GM18526 (cell line): ENCODE data around the gene SLC24A4.

Source experiments
- POLR2A ChIP-seq: IDR thresholded peaks from 3 replicates; pipeline ENCODE4 v1.6.1; 2011; ENCODE audit not compliant: insufficient read length; ENCODE audit errors: extremely low read depth

Gene SLC24A4

GRCh38 chr14:92341791-92342190 is 18.8 kb downstream of the SLC24A4 start:
- TF ChIP-seq POLR2A: no peak

GRCh38 chr14:92348154-92348553 is 25.2 kb downstream of the SLC24A4 start:
- TF ChIP-seq POLR2A: no peak

DNA sequence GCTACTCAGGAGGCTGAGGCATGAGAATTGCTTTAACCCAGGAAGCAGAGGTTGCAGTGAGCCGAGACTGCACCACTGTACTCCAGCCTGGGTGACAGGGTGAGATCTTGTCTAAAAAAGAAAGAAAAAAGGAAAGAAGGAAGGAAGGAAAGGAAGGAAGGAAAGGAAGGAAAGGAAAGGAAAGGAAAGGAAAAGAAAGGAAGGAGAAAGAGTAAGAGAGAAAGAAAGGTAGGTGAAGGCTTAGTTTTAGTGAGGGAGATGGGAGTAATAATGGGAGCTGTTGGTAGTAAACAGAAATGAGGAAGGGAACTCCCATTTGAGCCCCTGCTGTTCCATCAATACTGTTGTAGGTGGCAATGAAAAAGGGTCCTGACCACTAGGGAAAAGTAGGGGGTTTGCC is 28.8 kb downstream of the SLC24A4 start:
- TF ChIP-seq POLR2A: no peak

DNA sequence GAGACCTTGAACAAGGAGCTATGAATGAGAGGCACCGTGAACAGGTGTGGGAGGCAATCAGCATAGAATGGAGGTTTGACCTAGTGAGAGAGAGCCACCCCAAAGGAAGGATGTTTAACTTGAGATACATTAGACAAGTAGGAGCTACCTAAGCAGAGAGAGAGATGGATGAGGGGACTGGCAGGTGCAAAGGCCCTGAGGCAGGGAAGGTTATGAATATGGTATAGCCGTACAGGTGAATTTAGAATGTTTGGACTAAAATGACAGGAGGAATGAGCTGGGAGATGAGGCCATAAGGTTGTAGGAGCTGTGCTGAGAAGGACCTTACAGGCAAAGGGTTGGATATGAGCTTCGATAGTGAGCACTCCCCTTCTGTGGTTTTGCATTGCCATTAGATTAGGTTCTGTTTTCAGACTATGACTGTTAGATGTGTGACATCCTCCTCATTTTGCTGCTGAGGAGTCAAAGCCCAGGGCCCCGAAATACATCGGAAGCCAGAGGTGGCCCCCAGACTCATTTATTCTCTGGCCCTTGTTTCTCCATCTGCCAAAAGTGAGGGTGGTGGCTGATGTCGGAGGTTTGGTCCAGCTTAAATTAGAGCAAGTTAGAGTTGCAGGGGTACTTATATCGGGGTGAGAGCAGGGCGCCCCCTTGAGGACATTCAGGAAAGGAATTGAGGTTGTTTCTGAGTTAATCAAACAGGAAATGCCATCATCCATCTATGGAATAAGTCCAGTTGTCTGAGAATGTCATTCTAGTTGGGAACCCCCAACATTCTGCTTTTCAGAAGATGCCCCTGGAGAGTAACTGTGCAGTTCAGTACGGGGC is 29.4 kb downstream of the SLC24A4 start:
- TF ChIP-seq POLR2A: no peak

- no peak for TF ChIP-seq POLR2A
These were observed 30.5 kb downstream of the SLC24A4 start for GRCh38 chr14:92353447-92353846.

- no peak for TF ChIP-seq POLR2A
These were observed 33.7 kb downstream of the SLC24A4 start for GRCh38 chr14:92356677-92357076.

GRCh38 chr14:92360651-92361370 is 37.8 kb downstream of the SLC24A4 start:
- TF ChIP-seq POLR2A: no peak

DNA sequence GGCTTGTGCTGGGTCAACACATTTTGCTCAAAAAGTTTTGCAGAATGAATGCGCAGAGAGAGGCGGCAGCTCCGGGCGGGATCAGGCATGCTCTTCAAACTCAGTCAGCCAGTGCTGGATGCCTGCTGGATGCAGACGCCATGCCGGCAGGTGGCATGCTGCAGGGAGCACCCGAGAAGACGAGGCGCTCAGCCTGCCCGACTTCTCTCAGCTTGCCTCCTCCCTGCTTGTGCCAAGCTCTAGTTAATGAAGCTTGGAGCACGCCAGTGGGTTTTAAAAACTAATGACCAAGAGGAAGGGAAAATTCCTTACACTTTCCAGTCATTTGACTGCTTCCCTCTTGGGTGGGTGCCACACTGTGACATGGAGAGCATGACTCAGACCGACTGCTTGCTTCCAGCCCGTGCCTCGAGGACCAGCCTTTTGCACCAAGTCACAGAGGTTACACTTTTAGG is 39.8 kb downstream of the SLC24A4 start:
- TF ChIP-seq POLR2A: no peak

DNA sequence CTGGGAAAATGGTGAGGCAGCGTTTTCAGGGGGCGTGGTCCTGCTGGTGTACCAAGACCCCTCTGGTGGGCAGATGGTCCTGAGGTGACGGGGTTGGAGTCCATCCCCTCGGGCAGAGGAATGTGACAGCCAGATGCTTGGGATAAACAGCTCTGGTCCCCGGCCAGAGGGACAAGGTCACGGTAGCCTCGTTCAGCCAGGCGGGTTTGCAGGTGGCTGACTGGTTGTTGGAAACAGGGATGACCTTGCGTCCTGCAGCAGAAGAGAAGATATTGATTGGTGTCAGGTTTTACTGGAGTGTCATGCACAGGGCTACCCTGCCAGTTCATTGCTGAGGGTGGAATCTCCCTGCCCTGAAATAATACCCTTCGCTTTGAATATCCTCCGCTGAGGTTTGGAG is 43.3 kb downstream of the SLC24A4 start:
- no peak for TF ChIP-seq POLR2A

DNA sequence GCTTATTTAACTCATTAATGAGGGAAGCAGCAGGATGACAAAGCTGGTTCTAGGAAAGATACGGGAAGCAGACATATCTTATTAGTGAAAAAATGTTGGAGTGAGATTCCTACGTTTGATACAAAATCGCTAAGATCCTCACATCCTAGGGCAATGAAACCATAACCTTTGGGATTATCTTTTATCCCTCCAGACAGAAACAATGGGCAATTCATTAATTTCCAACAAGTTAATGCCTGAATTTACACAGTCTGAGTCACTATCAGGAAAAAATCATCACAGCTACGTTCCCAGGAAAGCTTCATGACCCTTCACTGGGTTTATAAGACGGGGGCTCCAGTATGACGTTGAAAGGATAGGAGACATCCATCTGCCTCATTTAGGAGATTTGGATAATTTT is 45.0 kb downstream of the SLC24A4 start:
- TF ChIP-seq POLR2A: no peak

DNA sequence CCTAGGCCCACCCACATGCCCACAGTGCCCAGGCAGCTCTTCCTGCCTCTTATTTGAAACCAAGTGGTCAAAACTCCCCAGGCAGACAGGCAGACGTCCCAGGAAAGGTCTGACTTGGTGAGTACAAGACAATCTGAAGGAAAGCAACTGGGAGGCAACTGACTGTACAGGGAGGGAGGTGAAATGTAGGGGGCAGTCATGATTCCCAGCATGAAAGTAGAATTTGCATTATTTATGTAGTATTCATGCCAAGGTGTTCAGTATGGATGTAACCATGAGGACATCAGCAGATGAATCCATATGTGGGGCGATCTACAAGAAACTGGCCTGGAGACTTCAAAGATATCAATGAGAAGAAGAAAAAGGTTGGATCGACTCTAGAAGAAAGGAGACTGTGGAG is 46.1 kb downstream of the SLC24A4 start:
- no peak for TF ChIP-seq POLR2A

DNA sequence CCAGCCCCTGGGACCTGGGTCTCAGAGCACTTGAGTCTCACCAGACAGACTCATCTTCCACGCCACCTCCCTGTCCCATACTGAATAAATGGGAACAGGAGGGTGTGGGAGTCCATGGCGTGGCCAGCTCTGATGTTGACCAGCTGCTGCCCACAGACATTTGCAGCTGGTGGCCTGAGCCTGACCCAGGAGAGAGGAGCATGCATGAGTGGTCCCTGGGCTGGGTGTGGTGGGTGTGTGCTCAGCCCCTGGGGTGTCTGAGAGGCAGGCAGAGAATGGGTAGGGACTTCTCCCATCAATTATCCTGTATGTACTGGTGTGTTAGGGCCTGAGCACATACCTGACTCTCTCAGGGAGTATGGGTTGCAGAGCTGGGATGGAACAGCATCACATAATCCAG is 49.3 kb downstream of the SLC24A4 start:
- no peak for TF ChIP-seq POLR2A

GRCh38 chr14:92373336-92373735 is 50.4 kb downstream of the SLC24A4 start:
- TF ChIP-seq POLR2A: no peak

DNA sequence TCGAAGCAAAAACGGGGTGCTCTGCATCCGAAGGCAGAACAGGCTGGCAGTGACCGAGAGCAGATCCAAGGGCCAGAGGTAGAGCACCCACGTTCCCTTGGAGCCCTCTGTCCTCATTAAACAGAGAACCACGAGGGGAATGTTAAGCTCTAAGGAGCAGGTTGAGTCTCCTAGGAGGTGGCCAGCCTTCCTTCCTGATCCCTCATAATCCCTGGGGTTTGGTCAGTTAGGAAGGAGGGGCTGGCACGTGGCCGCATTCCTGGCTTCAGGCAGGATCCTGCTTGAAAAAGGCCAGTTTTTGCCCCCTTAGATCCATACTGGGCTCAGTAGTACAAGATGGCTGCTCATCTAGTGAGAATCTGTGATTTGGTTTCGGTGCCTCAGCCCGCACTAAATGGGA is 57.2 kb downstream of the SLC24A4 start:
- TF ChIP-seq POLR2A: no peak

- no peak for TF ChIP-seq POLR2A
These were observed 57.6 kb downstream of the SLC24A4 start for GRCh38 chr14:92380582-92380981.

DNA sequence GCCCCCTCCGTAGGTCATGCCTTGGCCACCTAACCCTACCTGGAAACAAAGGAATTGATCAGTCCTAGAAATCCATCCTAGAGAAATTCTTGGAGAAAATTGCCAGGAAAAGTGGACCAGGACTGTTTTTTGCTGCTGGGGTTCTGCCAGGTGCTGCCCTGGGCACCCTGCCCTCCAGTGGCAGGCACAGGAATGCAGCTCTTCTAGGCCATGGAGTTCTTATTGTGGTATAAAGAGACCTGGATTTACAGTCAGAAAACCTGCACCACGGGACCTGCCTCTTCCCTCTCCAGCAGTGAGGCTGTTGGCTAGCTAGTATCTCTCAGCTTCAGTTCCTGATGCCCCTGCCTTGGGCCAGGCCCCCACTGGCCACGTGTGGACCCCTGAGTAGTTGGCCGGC is 59.7 kb downstream of the SLC24A4 start:
- TF ChIP-seq POLR2A: no peak

GRCh38 chr14:92383805-92384204 is 60.8 kb downstream of the SLC24A4 start:
- no peak for TF ChIP-seq POLR2A

- no peak for TF ChIP-seq POLR2A
These were observed 61.6 kb downstream of the SLC24A4 start for GRCh38 chr14:92384461-92385133.
